Measurements from ENCODE around the gene NFASC.

NFASC gene

DNA sequence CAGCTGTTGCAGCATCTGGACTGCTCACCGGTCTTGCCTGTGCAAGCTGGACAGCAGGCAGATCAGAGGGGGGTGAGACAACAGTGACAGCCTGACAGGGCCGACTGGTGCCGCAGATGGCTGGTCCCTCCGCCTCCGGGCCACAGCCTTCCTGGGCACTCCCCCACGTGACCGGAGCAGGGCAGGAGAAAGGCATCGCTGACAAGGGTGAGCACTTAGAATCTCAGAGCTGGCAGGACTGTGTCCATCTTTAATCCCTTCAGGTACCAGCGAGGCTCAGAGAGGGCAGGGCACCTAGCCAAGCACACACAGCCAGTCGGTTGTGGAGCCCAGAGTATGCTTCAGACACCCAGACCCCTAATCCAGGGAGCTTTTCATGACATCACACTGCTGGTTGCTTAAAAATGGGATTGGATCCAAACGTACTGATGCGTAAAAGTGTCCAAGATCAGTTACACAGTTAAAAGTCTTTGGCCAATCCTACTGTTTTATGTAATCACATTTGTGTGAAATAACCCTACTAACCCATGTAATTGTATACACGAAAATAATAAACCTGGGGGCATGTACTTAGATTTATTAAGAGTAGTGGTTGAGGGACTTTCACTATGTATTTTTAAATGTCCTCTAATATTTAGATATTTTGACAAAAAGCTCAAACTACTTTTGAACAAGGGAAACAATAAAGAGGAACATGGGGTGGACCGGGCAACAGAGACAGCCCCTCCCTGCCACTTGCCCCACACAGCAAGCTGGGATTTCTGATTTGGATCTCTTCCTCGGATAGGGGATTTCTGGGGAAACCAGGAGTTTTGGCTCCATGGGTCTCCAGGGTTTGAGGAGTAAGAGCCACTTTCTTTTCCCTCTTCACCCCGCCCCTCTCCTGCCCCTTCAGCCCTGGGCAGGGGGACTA lies 171.6 kb downstream of the NFASC start:
- DNase-seq (ENCODE audit: low read depth), result no peak

DNA sequence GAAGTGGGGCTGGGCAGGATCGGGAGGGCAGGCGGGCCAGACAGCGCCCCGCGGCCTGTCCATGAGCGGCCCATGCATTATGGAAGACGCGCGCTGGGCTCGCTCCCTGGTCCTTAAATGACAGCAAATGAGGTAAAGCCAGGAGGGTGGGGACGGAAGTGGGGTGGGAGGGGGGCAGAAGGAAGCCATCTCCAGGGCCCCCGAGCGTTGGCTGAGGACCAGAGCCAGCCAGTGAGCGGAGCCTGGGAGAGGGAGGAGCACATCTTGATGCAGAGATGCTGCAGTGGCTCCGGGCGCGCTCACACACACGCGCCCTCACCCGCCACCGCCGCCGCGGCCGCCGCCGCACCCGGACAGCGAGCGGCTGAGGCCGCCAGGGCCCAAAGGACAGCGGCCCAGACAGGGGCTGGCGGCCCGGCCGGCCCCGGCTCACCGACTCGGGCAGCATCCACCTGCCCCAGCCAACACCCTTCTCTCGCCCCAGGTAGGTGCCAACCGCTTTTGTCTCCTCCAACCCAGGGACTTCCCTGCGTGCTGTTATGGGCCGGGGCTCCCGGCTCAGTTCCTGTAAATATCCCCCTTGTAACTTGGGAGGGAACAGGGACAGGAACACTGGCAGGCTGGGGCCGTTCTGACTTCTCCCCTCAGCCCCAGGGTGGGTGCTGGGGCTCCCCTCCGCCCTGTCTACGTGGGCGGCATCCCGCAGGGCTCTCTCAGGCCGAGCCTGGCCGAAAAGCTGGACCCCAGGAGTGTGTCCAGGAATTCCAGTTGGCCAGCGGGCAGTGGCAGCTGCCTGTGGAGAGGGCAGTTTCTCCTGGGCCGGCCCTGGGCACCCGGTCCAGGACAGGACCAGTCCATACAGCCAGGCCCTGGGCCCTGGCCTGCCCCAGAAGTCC lies 172.5 kb downstream of the NFASC start, which contains the start of gene CNTN2:
Gene CNTN2, plus strand, starts transcription at position 302 of the 896 bp plus-strand sequence. CDS start 9,974 bp downstream, outside the sequence.
- no peak for DNase-seq (ENCODE audit: low read depth)

DNA sequence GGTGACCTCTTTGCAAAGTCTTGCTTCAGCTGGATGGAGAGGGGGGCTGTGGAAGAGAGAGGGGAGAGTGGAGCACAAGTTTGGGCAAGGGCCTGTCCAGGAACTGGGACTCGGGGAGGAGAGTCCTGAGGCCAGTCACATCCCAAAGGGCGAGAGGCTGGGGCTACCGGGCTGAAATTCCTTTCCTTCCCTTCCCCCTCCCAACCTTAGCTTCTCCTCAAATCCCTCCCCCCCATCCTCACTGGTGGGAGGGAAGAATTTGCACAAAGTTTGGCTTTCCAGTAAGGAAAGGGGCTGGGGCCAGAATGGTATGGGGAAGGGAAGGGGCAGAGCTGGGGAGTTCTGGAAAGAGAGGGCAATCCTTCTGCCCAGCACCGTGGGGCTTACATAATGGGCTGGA lies 173.2 kb downstream of the NFASC start:
- DNase-seq (ENCODE audit: low read depth), result no peak

DNA sequence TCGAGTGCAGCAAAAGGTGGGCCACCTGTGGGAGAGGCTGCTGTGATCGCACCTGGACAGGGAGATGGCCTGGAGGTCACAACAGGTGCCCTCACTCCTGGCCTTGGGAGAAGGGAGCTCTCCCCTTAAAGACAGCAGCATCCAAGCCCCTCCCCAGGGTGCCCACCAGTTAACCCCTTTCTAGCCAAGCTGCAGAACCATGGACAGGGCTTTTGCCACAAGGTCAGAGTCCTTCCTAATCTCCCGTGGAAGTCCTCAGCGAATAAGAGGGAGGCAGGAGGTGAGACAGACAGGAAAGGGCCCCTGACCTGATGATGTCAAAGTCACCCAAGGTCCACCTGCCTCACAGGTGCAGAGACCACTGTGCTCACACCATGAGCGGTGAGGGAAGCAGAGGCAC lies 174.1 kb downstream of the NFASC start:
- DNase-seq (ENCODE audit: low read depth), result no peak

GRCh38 chr1:205045146-205045545 lies 174.5 kb downstream of the NFASC start:
- DNase-seq (ENCODE audit: low read depth), result no peak

GRCh38 chr1:205046870-205047269 lies 176.2 kb downstream of the NFASC start:
- no peak for DNase-seq (ENCODE audit: low read depth)

GRCh38 chr1:205047764-205048231 lies 177.1 kb downstream of the NFASC start:
- DNase-seq (ENCODE audit: low read depth), result no peak

- no peak for DNase-seq (ENCODE audit: low read depth)
Measured at GRCh38 chr1:205048382-205048781, 177.7 kb downstream of the NFASC start.

DNA sequence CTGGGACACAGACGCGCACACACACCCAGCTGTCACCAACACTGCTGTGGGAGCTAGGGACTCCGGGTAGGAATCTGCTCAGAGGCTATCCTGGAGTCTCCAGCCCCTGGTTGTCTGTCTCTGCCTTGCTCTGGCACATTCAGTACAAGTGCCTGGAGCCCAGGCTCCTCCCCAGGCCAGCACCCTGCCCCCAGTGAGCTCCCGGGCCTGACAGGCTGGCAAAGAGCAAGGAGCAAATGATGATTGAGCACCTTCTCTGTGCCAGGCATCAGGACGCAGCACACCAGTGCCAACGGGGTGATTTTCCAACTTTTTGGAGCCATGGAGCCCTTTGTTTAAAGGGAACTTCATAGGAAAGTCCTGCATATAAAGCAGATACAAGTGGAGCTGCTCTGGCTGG lies 178.8 kb downstream of the NFASC start:
- DNase-seq (ENCODE audit: low read depth), result no peak

DNA sequence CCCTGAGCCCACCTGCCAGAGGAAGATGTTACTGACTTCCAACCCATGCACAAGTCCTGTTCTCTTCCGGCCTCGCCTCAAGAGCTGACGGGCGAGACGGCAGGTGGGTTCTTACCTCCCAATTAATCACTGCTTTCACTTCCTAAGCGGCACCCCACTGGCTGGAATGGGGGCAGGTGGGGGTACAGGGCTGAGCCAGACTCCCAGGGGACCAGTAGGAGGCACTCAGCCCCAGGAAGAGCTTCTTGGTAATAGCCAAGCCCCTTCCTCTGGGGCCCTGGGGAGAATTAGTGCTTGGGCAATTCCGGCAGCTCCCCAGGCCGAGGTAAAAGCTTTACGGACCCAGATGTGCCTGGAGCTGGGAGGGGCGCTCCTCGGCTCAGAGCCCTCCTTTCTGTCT lies 182.0 kb downstream of the NFASC start:
- DNase-seq (ENCODE audit: low read depth), result no peak

GRCh38 chr1:205053296-205053695 lies 182.6 kb downstream of the NFASC start:
- DNase-seq (ENCODE audit: low read depth), result no peak

GRCh38 chr1:205054013-205054412 lies 183.4 kb downstream of the NFASC start:
- no peak for DNase-seq (ENCODE audit: low read depth)

DNA sequence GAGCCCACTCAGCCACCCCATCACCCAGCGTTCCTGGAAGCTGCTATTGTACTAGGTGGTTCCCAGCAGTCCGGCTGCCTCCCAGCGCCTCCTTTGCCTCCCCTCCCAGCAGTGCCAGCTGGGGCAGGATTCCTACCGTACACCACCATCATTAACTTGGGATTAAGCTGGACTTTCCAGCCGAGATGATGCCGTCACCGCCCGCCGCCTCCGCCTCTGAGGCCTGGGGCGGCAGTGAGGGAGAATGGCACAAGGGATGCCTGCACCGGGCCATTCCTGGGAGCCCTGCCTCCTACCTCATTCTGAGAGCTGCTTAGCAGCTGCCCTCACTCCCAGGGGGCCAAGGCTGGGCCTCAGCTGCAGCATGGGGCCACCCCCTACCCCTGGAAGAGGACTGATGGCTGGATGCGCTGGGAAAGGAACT lies 185.5 kb downstream of the NFASC start:
- DNase-seq (ENCODE audit: low read depth), result no peak

GRCh38 chr1:205056956-205057568 lies 186.4 kb downstream of the NFASC start:
- no peak for DNase-seq (ENCODE audit: low read depth)

DNA sequence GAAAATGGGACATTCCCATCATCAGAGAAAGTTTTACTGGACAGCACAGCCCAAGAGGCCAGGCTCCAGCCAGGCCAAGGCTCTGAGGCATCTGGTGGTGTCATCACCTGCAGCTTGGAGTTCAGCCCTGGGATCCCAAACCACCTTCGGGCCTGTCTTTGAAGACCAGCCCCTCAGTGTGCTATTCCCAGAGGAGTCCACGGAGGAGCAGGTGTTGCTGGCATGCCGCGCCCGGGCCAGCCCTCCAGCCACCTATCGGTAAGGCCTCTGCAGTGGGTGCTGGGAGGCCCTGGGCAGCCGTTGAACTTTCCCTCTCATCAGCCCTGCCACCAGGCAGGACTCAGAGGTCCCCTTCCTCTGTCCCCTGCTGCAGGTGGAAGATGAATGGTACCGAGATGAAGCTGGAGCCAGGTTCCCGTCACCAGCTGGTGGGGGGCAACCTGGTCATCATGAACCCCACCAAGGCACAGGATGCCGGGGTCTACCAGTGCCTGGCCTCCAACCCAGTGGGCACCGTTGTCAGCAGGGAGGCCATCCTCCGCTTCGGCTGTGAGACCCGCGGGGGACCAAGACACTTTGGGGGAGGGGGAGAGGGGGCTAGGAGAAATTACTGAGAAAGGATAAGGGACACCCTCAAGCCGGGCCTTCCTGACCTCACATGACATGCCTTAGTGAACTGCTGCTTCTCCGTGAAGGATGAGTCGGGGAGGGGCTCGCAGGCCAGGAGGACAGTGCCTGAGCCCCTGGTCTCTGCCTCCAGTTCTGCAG lies 187.3 kb downstream of the NFASC start:
- no peak for DNase-seq (ENCODE audit: low read depth)

DNA sequence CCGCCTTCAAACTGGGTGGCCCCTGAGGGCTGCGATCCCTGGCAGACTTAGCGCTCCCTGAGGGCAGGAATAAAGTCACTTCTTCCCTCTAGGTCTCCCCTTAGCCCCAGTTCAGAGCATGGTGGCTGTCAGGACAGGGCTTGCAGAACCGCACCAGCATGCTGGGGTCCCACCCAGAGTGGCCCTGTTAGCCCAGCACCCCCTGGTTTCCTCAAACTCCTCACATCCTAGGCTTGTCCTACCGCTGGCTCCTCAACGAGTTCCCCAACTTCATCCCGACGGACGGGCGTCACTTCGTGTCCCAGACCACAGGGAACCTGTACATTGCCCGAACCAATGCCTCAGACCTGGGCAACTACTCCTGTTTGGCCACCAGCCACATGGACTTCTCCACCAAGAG lies 188.2 kb downstream of the NFASC start:
- DNase-seq (ENCODE audit: low read depth), result no peak

DNA sequence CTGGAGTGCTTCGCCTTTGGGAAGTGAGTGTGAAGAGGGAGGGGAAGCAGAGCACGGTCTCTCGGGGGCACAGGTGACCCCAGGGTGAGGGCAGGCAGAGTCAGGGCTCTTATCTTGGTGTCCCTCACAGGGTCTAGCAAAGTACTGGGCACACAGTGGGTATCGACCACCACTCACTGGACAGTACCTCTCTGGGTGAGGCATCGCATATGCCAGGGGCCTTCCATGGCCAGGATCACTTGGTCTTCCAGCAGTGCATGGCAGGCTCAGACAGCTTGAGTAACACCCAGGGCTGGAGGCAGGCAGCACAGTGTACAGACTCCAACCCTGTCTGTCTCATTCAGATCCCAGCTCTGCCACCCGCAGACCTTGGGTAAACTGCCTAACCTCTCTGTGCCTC lies 189.0 kb downstream of the NFASC start:
- DNase-seq (ENCODE audit: low read depth), result no peak

GRCh38 chr1:205060746-205061145 lies 190.1 kb downstream of the NFASC start:
- no peak for DNase-seq (ENCODE audit: low read depth)

- no peak for DNase-seq (ENCODE audit: low read depth)
Measured at GRCh38 chr1:205061227-205061626, 190.6 kb downstream of the NFASC start.

GRCh38 chr1:205061665-205062069 lies 191.0 kb downstream of the NFASC start:
- peak; percentile 37 for DNase-seq (ENCODE audit: low read depth)

GRCh38 chr1:205062319-205062718 lies 191.7 kb downstream of the NFASC start:
- no peak for DNase-seq (ENCODE audit: low read depth)

All from stimulated activated CD8-positive, alpha-beta memory T cell treated with anti-CD3 and anti-CD28 coated beads, Interleukin-15, amount 100 ng/mL, for 24 hours (primary cell).